GM10248 (cell line): ENCODE results near the gene PEDS1.
"Not testable (repeated sequence)": the region's sequence is repeated elsewhere in the genome, so short reads cannot be mapped to it uniquely, and the experiment has no call there.

Experiments
- CTCF ChIA-PET: fragments of 300-600 bp; sonication (Branson Sonifier 250); formaldehyde crosslinking; extraction: SDS; loops from one replicate; lab custom pipeline; 2021; ENCODE audit warnings: antibody characterized with exemption; lab: Yijun Ruan, JAX
- POLR2A ChIA-PET: fragments of 350-650 bp; sonication (Branson Sonifier 250); formaldehyde crosslinking; extraction: SDS; loops from one replicate; lab custom pipeline; 2020; ENCODE audit warnings: antibody characterized with exemption; lab: Yijun Ruan, JAX
- DNase-seq: peaks from one replicate; pipeline ENCODE4 v3.0.0; 2012; ENCODE audit errors: extremely low spot score
- CTCF ChIP-seq: IDR thresholded peaks from 2 replicates; pipeline ENCODE4 v1.5.1; 2012; ENCODE audit warnings: mild to moderate bottlenecking, low read depth; ENCODE audit errors: extremely low read depth, missing control alignments, control extremely low read depth

PEDS1 gene

GRCh38 chr20:50165684-50166554 is 12.4 kb upstream of the PEDS1 start:
- DNase-seq = peak; percentile 90
- TF ChIP-seq CTCF = no peak
- CTCF ChIA-PET = interaction anchor here (0.7 to 5.5 kb wide), 12 partner anchors 8 to 298 kb away, joined by 3 to 47 read pairs (median 4); partner anchors contain the start of gene PEDS1
- POLR2A ChIA-PET = interaction anchor here (0.8 to 1.1 kb wide), 3 partner anchors 12 to 361 kb away, joined by 3 to 5 read pairs (median 3); partner anchors contain the start of gene PEDS1

- no peak for TF ChIP-seq CTCF
- POLR2A ChIA-PET = no interaction called here
- CTCF ChIA-PET = interaction anchor here (1.1 to 1.2 kb wide), 3 partner anchors 17 to 185 kb away, joined by 3 to 5 read pairs (median 3); no protein-coding TSS in a partner anchor
- no peak for DNase-seq
These were observed 10.2 kb upstream of the PEDS1 start for GRCh38 chr20:50163570-50164317.

GRCh38 chr20:50161494-50161893 is 8.0 kb upstream of the PEDS1 start:
- POLR2A ChIA-PET = interaction anchor here (0.7 kb wide), 1 partner anchor 11 kb away, joined by 6 read pairs; no protein-coding TSS in a partner anchor

DNA sequence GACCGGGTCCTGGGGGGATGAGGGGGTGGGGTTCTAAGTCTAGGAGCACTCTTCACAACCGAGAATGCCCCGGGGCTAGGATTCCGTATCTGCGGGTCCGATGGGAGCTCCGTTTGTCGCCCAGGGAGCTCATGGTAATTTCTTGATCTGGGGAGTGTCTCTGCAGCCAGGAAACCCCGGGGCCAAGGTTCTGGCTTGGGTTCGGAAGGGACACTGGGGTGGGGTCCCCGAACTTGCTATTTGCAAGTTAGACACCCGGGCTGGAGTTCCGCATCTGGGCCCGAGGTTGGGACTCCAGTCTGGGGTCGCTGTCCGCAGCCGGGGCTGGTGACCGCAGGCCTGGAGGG is 397 bp downstream of the PEDS1 start:
- POLR2A ChIA-PET = interaction anchor here (0.6 to 1.4 kb wide), 4 partner anchors 13 to 185 kb away, joined by 3 to 5 read pairs (median 4); no protein-coding TSS in a partner anchor
- CTCF ChIA-PET = interaction anchor here (0.9 to 4.2 kb wide), 15 partner anchors 9 to 311 kb away, joined by 3 to 24 read pairs (median 9); no protein-coding TSS in a partner anchor
- no peak for DNase-seq
- TF ChIP-seq CTCF = no peak

More at GRCh38 chr20:50161494-50161893, 8.0 kb upstream of the PEDS1 start:
- not testable (repeated sequence) for DNase-seq
- CTCF ChIA-PET = interaction anchor here (1.1 to 1.7 kb wide), 2 partner anchors 8 to 18 kb away, joined by 3 to 8 read pairs; no protein-coding TSS in a partner anchor

DNA sequence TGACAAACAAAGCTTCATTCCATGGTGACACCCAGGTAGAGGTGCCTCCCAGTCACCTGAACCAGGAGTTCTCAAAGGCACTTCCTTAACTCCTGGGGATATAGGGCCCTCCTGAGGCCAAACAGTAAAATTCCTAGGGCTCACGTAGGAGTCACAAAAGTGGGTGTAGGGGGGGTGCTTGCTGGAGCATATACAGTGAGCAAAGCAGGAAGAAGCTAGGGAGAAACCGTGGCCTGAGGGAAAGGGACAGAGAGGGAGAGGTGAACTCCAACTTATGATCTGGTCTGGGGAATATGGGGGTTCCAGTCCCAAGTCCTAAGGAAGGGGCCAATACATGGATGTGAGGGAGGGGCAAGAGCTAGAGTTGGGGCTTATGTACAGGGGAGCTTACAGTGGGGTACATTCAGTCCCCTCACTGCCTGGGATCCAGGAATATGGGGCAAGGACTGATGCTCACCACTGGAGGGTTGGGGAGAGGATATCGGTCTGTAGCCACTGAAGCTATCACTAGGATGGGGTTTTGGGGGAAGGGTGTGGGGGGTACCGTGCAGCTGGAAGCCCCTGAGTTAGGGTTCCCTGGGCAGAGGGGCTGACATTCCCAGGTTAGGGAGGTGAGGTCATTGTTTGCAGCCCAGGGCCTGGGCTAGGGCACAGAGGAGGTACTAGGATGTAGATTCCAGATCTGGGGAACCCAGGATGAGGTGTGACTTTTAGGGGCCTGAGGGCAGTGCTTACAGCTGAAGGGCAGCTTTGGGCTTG is 950 bp downstream of the PEDS1 start:
- ChIA-PET POLR2A (interaction anchor here (0.6 to 1.3 kb wide), 3 partner anchors 29 to 185 kb away, joined by 3 to 4 read pairs (median 4); no protein-coding TSS in a partner anchor), CTCF (interaction anchor here (0.9 to 4.2 kb wide), 14 partner anchors 8 to 311 kb away, joined by 3 to 24 read pairs (median 8); no protein-coding TSS in a partner anchor)
- no peak for TF ChIP-seq CTCF
- no peak for DNase-seq

DNA sequence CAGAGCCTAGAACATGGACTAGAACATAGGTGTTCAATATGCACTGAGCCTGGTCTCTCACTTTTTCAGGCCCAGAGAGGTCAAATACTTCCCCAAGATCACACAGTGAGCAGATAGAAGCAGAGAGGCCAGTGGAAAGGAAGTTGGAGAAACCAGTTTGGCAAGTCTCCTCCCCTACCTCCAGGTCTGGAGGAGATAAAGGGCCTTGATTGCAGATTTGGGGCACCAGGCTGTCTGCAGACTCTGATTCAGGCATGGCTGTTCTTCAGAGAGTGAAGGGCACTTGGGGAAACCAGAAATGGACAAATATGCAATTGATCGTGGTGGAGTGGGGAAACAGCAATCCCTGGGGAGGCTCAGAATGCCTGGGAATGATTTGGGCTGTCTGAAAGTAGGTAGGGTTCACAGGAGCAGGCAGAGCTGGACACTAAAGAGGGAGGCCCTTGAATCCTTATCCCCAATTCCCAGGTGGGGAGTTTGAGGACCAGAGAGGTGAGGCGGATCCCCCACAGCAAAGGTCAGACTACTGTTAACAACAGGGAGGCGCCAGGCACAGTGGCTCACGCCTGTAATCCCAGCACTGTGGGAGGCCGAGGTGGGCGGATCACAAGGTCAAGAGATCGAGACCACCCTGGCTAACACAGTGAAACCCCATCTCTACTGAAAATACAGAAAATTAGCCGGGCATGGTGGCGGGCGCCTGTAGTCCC is 2.3 kb downstream of the PEDS1 start:
- ChIA-PET CTCF (interaction anchor here (1.0 to 4.2 kb wide), 6 partner anchors 17 to 313 kb away, joined by 3 to 15 read pairs (median 6); no protein-coding TSS in a partner anchor), POLR2A (no interaction called here)
- TF ChIP-seq CTCF = no peak
- DNase-seq = no peak
